Measurements from ENCODE around the gene PCDHB1.

The PCDHB1 gene

GRCh38 chr5:141003791-141004611 is 47.2 kb upstream of the PCDHB1 start:
- TF ChIP-seq CTCF (conservative IDR thresholded peaks at IDR 0.05; ENCODE audit: low read depth, low read length), result no peak
- no peak overlapping the region for H3K4me3 ChIP-seq (ENCODE audit: low read depth, low read length)
- DNase-seq (ENCODE audit: low read depth), result no peak

- H3K4me3 ChIP-seq (ENCODE audit: low read depth, low read length), result no peak overlapping the region
- no peak for DNase-seq (ENCODE audit: low read depth)
- TF ChIP-seq CTCF (conservative IDR thresholded peaks at IDR 0.05; ENCODE audit: low read depth, low read length), result no peak
Observed at GRCh38 chr5:141007791-141008190, 43.4 kb upstream of the PCDHB1 start.

GRCh38 chr5:141010047-141010793 is 41.0 kb upstream of the PCDHB1 start:
- no peak overlapping the region for H3K4me3 ChIP-seq (ENCODE audit: low read depth, low read length)
- no peak for DNase-seq (ENCODE audit: low read depth)
- TF ChIP-seq CTCF (conservative IDR thresholded peaks at IDR 0.05; ENCODE audit: low read depth, low read length), result no peak

- DNase-seq (ENCODE audit: low read depth), result no peak
- TF ChIP-seq CTCF (conservative IDR thresholded peaks at IDR 0.05; ENCODE audit: low read depth, low read length), result no peak
- H3K4me3 ChIP-seq (ENCODE audit: low read depth, low read length), result no peak overlapping the region
Observed at GRCh38 chr5:141017943-141018342, 33.2 kb upstream of the PCDHB1 start.

- DNase-seq (ENCODE audit: low read depth), result no peak
- no peak for TF ChIP-seq CTCF (conservative IDR thresholded peaks at IDR 0.05; ENCODE audit: low read depth, low read length)
- no peak overlapping the region for H3K4me3 ChIP-seq (ENCODE audit: low read depth, low read length)
Observed at GRCh38 chr5:141022384-141022783, 28.8 kb upstream of the PCDHB1 start.

- H3K4me3 ChIP-seq (ENCODE audit: low read depth, low read length), result no peak overlapping the region
- TF ChIP-seq CTCF (conservative IDR thresholded peaks at IDR 0.05; ENCODE audit: low read depth, low read length), result no peak
- no peak for DNase-seq (ENCODE audit: low read depth)
Observed at GRCh38 chr5:141031006-141031405, 20.2 kb upstream of the PCDHB1 start.

Data from choroid plexus epithelial cell (primary cell).